Heart left ventricle (tissue), 13 donors: Measurements from ENCODE around the gene VEGFA.

Experiments used
- POLR2A ChIP-seq, 2 donors: fragments of 450-650 bp; IDR thresholded peaks; one replicate each; pipeline ENCODE4 v1.6.1; 2017; ENCODE audit warnings: antibody characterized with exemption in 2 of 2, mild to moderate bottlenecking in 2 of 2, moderate library complexity in 2 of 2
- TF ChIP-seq, protein P1 (sequence below), 12 donors: fragments of 200-600 bp; sonication (generic) in 4 of 12; IDR thresholded peaks; one replicate each; pipeline versions ENCODE4 v1.5.0 to v1.8.0; 2018 to 2022; ENCODE audit warnings: antibody characterized with exemption in 12 of 12, mild to moderate bottlenecking in 5 of 12
- donor health status: ischemic (EF 13 %, LVEDD 7.1; RV severe dilation, severe dysfunction).
- donor health status: DM: no; HTN: yes; CAD: no.
- donor health status: DM: no; HTN: no; CAD: no.
- donor health status: ischemic (EF 25% LVEDD 6.9; RV normal size, moderate dysfunction).
- donor health status: ischemic (EF 25% LVEDD 5.7; RV mildly dilated, moderate dysfunction).
- donor health status: ischemic (EF 35%, LVEDD 5.7; RV mildly dilated, moderate dysfunction).
- donor health status: nonischemic (EF 11% LVEDD 7.7; RV severe dilation, severe dysfunction).
- donor health status: DM: yes; HTN: yes; CAD: no.
- donor health status: PGD.
- donor health status: ischemic (EF 29% LVEDD 5.4; RV normal size, mild dysfunction).
- donor health status: nonischemic (EF 23%, LVEDD 6.1; RV moderate dilation, normal function).

- TF ChIP-seq, protein P1, sequence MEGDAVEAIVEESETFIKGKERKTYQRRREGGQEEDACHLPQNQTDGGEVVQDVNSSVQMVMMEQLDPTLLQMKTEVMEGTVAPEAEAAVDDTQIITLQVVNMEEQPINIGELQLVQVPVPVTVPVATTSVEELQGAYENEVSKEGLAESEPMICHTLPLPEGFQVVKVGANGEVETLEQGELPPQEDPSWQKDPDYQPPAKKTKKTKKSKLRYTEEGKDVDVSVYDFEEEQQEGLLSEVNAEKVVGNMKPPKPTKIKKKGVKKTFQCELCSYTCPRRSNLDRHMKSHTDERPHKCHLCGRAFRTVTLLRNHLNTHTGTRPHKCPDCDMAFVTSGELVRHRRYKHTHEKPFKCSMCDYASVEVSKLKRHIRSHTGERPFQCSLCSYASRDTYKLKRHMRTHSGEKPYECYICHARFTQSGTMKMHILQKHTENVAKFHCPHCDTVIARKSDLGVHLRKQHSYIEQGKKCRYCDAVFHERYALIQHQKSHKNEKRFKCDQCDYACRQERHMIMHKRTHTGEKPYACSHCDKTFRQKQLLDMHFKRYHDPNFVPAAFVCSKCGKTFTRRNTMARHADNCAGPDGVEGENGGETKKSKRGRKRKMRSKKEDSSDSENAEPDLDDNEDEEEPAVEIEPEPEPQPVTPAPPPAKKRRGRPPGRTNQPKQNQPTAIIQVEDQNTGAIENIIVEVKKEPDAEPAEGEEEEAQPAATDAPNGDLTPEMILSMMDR (IDR thresholded peaks at IDR 0.05): no peak
- no peak for TF ChIP-seq POLR2A (IDR thresholded peaks at IDR 0.05)
Measured at GRCh38 chr6:43742285-43742684, 27.7 kb upstream of the VEGFA start.
